ENCODE measurements around the gene C5orf63. TPM values are rescaled to one million over a fixed set of nuclear protein-coding genes. Genes with fewer than 3 reads are reported as not detected.
A peak's percentile ranks its signal among the peaks of the same experiment; 100 is the strongest.
"Not testable (repeated sequence)": the region's sequence is repeated elsewhere in the genome, so short reads cannot be mapped to it uniquely, and the experiment has no call there.

C5orf63 gene
- total RNA-seq, 1 donor: 4.0 TPM

DNA sequence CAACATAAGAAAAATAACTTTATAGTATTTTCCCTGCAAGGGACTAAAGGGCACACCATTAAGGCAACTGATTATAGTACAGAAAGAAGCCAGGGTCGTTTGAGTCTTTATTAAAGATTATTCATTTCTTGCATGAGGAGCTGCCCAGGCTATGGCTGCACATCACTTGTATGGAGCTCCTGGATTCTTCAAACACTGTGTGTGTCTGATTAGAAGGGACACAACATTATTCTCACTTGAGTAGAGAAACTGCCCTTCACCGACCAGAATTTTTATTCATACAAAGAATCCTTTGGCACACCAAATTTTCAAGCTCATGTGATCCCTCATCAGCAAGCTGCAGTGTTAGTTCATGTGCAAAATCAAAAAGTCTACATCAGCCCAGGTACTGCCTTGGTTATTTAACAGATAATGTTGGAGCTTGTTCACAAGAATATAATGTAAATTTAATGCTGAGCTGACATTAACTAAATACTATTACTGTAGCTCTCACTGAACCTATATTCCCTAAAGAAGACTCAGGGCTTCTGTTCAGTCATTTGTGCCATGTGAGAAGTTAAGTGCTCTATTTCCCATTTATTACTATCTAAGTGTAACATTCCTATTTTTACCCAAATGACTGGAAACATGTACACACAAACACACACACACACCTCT, 9.9 kb downstream of the C5orf63 start:
- TF ChIP-seq CTCF (IDR thresholded peaks at IDR 0.05; ENCODE audit: insufficient read depth, low read length): no peak

GRCh38 chr5:127061956-127062355, 11.3 kb downstream of the C5orf63 start:
- DNase-seq (ENCODE audit: low read depth): peak; percentile 43
- TF ChIP-seq CTCF (IDR thresholded peaks at IDR 0.05; ENCODE audit: insufficient read depth, low read length): no peak
- H3K4me3 ChIP-seq (ENCODE audit: low read depth, low read length): no peak overlapping the region

More for the DNA sequence above, 9.9 kb downstream of the C5orf63 start:
- DNase-seq (ENCODE audit: low read depth): no peak
- H3K4me3 ChIP-seq (ENCODE audit: low read depth, low read length): no peak overlapping the region

- DNase-seq (ENCODE audit: low read depth): no peak
- no peak for TF ChIP-seq CTCF (IDR thresholded peaks at IDR 0.05; ENCODE audit: insufficient read depth, low read length)
- H3K4me3 ChIP-seq (ENCODE audit: low read depth, low read length): no peak overlapping the region
Measured at GRCh38 chr5:127061537-127061936, 11.8 kb downstream of the C5orf63 start.

DNA sequence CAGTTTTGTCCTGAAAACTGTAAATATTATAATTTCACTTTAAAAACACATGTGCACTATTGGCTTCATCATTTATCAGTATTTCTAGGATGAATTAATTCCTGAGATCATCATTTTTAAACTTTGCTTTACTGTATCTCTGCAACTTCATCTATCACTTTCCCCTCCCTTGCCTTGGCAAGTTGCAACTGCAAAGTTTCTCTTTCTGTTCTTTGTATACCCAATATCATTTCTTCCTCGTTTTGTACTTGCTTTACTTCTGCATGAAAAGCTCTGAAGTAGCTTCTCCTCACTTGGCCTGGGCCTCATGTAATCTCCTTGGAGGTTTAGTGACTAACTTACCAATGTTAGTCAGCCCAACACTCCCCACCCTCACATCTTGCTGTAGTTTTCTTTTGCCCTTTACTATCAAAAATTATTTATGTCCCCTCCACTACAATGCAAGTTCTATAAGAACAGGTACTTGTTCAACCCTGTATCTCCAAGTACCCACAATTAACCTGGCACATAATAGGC, 12.8 kb downstream of the C5orf63 start:
- peak; percentile 56 for DNase-seq (ENCODE audit: low read depth)
- no peak overlapping the region for H3K4me3 ChIP-seq (ENCODE audit: low read depth, low read length)
- no peak for TF ChIP-seq CTCF (IDR thresholded peaks at IDR 0.05; ENCODE audit: insufficient read depth, low read length)

- TF ChIP-seq CTCF (IDR thresholded peaks at IDR 0.05; ENCODE audit: insufficient read depth, low read length): no peak
- H3K4me3 ChIP-seq (ENCODE audit: low read depth, low read length): no peak overlapping the region
- no peak for DNase-seq (ENCODE audit: low read depth)
Measured at GRCh38 chr5:127056896-127057295, 16.4 kb downstream of the C5orf63 start.

- H3K4me3 ChIP-seq (ENCODE audit: low read depth, low read length): no peak overlapping the region
- no peak for TF ChIP-seq CTCF (IDR thresholded peaks at IDR 0.05; ENCODE audit: insufficient read depth, low read length)
- DNase-seq (ENCODE audit: low read depth): no peak
Measured at GRCh38 chr5:127055880-127056653, 17.2 kb downstream of the C5orf63 start.

- H3K4me3 ChIP-seq (ENCODE audit: low read depth, low read length); DNase-seq (ENCODE audit: low read depth): not testable (repeated sequence)
Measured at GRCh38 chr5:127053551-127053950, 19.8 kb downstream of the C5orf63 start.

Measured in fibroblast of the aortic adventitia (primary cell).